T follicular helper cell (primary cell): ENCODE measurements around the gene MYH7.

Source experiments
- DNase-seq: peaks from one replicate; pipeline ENCODE4 v3.0.0-alpha.2; 2020; ENCODE audit warnings: low read depth

The MYH7 gene

GRCh38 chr14:23447361-23448350, 12.2 kb upstream of the MYH7 start:
- no peak for DNase-seq

- DNase-seq = no peak
Measured at GRCh38 chr14:23446291-23446851, 10.9 kb upstream of the MYH7 start.

DNA sequence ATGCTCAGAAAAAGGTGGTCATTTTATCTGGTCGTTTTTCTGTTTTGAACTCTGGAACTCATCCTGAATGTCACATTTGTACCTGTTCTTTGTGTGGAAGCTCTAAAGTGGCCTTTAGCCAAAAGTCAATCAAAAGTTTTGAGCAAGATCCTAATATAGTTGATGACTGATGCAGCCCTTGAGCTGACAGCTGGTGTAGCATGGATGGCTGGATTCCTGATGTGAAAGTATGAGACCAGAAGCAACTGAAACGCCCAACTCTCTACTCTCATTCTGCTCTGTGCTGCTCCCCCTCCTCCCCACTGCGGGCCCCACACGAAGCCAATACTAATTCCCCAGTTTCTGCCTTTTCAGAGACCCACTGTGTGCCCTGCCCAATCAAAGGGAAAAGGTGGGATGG, 10.3 kb upstream of the MYH7 start:
- DNase-seq = no peak

GRCh38 chr14:23444314-23444713, 8.9 kb upstream of the MYH7 start:
- no peak for DNase-seq

- DNase-seq = no peak
Measured at GRCh38 chr14:23443881-23444280, 8.4 kb upstream of the MYH7 start.

DNA sequence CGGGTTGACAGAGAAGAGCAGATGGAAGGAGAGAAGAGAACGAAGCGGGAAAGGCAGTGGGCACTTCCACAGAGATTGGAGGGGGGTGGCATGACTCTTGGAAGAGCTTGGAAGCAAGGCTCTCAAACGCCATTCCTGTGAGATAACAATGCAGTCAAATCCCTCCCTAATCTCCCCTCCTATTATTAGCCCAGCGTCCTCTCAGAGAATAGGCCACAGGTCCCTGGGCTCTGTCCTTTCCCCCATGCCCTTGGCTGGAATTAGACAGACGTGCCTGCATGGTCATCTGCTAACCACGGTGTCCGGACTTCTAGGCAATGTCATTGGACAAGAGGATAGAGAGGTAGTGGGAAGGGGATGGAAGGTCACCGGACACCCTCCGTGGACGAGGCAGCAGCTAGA, 8.0 kb upstream of the MYH7 start:
- DNase-seq = no peak

DNA sequence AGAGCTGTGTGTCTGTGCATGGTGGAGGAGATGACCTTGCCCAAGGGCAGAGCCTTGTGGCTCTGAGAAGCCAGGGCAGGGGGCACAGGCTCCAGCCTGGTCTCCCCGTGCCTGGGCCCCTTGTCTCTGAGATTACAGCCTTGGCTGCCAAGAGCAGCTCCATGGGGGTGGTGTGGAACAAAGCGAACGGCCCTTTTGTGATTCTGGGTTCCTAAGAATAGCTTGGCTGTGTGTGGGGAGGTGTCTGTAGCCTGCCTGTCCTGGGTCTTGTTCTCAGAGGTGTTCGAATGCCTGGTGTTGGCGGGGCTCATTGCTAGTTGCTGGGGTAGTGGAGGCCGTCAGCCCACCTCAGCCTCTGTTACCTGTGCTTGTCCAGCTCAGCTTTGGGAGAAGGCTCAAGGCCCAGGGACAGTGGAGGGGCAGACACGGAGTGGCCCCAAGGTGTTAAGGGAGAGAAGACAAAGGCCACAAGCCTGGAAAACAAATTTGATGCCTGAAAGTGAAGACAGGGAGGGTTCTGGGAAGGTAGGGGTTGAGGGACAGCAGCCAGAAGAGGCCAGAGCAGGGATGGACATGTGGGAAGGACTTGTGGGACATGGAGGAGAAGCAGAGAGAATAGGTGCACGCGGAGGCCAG, 7.4 kb upstream of the MYH7 start:
- no peak for DNase-seq

DNA sequence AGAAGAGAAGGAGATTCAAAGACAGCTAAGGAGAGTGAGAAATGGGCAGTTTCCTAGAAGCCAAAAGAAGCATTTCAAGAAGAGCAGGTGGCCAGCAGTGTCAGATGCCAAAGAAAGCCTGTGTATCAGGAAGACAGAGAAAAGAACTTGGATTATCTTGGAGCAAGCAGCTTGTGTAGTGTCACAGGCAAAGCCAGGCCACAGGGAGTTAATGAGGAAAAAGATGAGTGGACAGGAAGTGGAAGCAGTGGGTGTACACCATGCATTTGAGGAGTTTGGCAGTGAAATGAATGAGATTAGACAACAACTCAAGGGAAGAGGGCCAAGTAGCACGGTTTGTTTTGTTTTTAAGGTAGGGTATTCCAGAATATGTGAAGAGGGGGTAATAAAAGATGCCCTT, 5.6 kb upstream of the MYH7 start:
- no peak for DNase-seq

GRCh38 chr14:23439107-23439835, 3.8 kb upstream of the MYH7 start:
- no peak for DNase-seq

DNA sequence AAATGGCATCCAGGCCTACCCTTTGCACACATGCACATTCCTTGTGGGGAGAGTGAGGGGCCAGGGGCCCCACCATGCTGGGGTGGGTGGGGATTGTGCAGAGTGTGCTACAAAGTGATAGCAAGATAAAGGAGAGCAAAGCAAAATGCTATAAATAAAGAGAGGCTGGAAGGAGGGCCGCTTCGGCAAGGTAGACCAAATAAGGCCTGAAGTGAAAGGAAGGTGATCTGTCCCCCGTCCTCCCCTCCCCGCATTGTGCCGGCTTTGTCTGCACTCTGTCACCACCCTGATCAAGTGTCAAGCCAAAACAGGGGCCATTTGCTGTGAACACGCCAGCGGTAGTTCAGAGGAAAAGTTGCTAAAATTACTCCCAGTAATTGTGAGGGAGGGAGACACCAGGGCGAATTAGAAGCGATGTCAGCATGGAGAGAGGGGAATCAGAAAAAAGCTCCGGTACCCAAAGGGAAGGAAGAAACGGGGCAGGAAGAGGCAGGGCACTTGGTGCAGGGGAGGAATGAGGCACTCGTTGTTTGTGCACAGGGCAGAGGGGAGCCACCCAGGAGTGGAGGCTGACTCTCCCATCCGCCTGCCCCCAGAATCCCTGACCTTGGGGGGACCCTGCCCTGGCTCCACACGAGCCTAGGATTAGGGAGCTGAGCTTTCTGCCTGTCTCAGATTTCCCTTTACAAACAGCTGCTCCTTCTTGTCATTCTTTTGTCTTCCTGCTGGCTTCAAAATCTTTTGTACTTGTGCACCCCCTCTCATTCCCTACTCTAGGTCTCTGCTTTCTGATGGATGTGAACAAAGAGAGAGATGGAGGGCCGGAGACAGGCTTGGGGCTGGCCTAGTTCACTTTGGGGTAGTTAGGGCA, 2.9 kb upstream of the MYH7 start:
- DNase-seq = no peak

- no peak for DNase-seq
Measured at GRCh38 chr14:23437133-23438100, 2.0 kb upstream of the MYH7 start.

- no peak for DNase-seq
Measured at GRCh38 chr14:23436327-23437132, 1.1 kb upstream of the MYH7 start.

DNA sequence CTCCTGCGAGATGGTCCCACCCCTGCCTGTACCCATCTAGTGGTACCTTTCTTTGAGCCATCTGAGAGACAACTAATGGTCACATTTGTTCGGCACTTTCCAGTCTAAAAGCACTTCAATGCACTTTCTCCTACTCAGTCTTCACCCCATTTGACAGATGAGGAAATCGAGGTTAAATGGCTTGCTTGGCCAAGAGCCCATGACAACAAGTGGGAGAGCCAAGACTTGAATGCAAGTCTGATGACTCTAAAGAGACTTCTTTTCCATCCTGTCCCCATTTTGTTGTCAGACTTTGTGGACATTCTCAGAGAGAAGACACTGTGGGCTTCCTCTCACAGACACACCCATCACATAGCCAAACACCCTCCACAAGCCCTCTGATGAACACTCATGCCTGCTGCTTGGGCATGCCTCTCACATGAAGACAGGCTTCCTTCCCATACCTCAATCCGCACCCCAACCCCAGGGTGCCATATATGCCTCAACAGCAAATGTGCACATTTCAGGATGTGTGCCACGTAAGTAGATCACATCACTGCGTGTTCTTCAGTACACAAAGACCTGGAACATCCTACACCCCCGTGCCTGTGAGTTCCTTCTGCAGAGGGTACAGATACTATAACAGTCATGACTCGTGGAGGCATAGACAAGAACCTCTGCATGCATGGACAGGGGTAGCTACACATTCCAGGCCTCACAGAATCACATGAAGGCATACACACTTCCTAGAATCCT, 805 bp downstream of the MYH7 start:
- DNase-seq = no peak

- DNase-seq = no peak
Measured at GRCh38 chr14:23433457-23433856, 2.0 kb downstream of the MYH7 start.

GRCh38 chr14:23432946-23433345, 2.5 kb downstream of the MYH7 start:
- DNase-seq = no peak

DNA sequence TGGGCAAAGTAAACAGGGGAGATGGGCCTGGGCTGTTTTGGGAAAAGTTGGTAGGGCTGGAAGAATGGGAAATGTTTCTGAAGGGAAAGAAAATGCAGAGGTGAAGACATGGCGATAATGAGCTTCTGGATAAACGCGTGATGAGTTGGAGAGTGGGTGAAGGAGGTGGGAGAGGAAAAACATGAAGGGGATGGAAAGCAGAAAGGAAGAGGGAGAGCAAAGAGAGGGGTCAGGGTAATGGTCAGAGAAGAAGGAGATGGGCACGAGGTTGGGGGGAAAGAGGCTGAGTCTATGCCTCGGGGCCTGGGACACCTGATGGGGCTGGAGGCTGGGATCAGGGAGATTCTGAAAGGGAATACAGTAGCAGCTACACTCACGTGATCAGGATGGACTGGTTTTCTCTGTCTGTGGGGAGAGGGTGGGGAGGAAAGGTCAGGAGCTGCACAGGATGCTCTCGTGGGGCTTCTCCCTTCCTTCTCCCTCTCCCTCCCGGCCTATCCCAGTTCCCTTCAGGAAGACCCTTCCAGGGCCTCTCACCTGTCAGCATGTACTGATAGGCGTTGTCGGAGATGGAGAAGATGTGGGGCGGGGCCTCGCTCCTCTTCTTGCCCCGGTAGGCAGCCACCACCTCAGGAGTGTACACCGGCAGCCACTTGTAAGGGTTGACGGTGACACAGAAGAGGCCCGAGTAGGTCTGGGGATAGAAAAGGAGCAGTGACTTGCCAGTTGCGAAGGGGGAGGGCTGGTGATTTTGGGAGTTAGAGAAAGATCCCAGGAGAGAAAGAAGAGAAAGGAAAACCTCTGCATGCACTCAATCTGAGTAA, 3.1 kb downstream of the MYH7 start:
- DNase-seq = no peak

DNA sequence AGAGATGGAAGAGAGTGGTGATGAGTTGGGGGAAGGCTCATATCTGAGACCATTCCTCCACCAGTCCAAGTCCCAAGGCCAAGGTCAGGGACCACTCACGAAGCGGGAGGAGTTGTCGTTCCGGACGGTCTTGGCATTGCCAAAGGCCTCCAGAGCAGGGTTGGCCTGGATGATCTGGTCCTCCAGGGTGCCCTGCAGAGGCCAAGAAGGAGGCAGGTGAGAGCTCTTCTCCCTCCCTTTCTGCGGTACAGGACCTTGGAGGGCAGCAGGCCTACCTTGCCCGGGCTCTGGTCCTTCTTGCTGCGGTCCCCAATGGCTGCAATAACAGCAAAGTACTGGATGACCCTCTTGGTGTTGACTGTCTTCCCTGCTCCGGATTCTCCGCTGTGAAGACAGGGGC, 4.0 kb downstream of the MYH7 start:
- no peak for DNase-seq

DNA sequence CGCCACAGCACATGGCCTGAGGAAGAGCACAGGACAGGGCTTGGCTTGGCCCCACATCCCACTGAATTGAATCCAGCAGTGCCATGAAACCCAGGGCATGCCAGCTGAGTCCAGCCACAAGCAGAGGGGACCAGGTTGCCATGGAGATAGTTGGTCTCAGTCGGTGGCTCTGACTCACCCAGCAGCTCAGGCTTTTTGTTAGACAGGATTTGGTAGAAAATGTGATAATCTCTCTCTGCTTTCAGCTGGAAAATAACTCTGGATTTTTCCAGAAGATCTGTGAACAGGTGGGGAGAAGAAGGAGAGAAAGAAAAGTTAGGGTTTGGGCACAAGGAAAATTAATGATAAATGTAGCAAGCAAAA, 4.8 kb downstream of the MYH7 start:
- no peak for DNase-seq
